Gastroesophageal sphincter (tissue), 3 donors: ENCODE data around the gene LRP1B.

Experiments used
- EP300 ChIP-seq: sonication (generic); formaldehyde crosslinking; IDR thresholded peaks from one replicate; pipeline ENCODE4 v1.6.1; 2017; ENCODE audit warnings: antibody characterized with exemption, mild to moderate bottlenecking
- POLR2A ChIP-seq, 2 donors: fragments of 450-650 bp; IDR thresholded peaks; one replicate each; pipeline ENCODE4 v1.6.1; 2017; ENCODE audit warnings: antibody characterized with exemption in 2 of 2, mild to moderate bottlenecking in 2 of 2, moderate library complexity in 1 of 2
- POLR2AphosphoS5 ChIP-seq: sonication (generic); formaldehyde crosslinking; IDR thresholded peaks from one replicate; pipeline ENCODE4 v1.6.1; 2017; ENCODE audit warnings: antibody characterized with exemption
- TF ChIP-seq, protein P1 (sequence below), 4 experiments: fragments of 200-600 bp in 2 of 4; fragments of 450-650 bp in 2 of 4; sonication (generic) in 1 of 4; IDR thresholded peaks; one replicate each; pipeline ENCODE4 v1.5.1; 2017 to 2019; ENCODE audit warnings: antibody characterized with exemption in 4 of 4, mild to moderate bottlenecking in 2 of 4, moderate library complexity in 2 of 4

DNA sequence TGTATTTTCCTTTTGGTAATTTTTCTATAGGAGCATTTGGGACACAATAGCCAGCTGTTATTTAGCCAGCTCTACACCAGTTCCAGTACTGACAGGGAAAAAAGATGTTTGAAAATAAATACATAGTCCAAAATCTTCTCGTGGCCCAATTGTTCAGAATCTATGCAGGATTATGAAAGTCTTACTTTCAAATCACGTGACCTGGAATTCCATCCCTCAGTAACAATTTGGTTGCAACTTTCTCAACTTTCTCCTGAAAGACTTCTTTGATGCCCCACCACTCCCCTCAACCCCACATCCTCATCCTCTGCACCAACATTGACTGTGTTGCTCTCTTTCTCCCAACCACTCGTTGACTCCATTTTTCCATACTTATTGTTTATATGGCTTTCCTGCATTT, 539.0 kb downstream of the LRP1B start:
- TF ChIP-seq, protein P1, sequence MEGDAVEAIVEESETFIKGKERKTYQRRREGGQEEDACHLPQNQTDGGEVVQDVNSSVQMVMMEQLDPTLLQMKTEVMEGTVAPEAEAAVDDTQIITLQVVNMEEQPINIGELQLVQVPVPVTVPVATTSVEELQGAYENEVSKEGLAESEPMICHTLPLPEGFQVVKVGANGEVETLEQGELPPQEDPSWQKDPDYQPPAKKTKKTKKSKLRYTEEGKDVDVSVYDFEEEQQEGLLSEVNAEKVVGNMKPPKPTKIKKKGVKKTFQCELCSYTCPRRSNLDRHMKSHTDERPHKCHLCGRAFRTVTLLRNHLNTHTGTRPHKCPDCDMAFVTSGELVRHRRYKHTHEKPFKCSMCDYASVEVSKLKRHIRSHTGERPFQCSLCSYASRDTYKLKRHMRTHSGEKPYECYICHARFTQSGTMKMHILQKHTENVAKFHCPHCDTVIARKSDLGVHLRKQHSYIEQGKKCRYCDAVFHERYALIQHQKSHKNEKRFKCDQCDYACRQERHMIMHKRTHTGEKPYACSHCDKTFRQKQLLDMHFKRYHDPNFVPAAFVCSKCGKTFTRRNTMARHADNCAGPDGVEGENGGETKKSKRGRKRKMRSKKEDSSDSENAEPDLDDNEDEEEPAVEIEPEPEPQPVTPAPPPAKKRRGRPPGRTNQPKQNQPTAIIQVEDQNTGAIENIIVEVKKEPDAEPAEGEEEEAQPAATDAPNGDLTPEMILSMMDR (IDR thresholded peaks at IDR 0.05), result no peak
- TF ChIP-seq EP300 (no peak), POLR2A (IDR thresholded peaks at IDR 0.05) (no peak), POLR2AphosphoS5 (no peak)
